Nucleus accumbens (tissue), 56 donors: ENCODE results near the gene PDLIM5.
"Not testable (repeated sequence)": the region's sequence is repeated elsewhere in the genome, so short reads cannot be mapped to it uniquely, and the experiment has no call there.

Experiments used
- DNase-seq, 56 donors: peaks; one replicate each; lab custom pipeline; 2025; lab: John Stamatoyannopoulos, UW

PDLIM5 gene

GRCh38 chr4:94583914-94584641 is 132.3 kb downstream of the PDLIM5 start:
- no peak for DNase-seq

DNA sequence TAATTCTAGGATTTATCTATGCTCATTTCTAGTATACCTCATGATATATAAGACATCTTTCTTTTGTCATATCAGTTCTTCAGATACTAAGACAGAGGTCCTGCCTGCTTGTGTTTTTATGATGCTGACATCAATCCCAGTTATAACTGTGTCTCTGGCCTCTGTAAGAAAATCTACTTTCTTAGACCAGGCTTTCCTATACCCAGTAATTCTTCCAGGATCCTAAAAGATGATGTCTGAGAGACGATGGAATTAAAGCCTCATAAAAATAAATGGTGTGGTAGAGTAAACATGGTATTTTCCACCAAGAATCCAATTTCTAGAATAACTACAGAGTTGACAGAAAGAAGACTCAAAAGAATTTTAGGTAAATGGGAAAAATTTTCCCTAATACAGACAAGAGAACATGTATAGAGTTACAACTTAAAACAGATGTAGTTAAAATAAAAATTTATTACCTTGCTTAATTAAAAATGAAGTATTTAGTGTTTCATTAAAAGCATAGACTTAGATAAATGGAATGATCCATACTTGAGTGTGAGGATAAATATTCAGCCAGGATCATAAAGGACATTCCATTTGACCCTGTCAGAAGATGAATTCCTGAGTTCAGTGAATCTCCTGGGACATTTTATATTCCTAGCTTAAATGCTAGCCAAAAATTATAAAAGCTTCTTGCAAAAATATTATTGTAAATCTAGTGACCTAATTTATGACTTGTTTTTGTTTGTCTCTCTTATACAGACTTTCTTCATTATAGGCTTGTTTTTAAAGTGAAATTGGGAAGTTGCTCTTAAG is 137.4 kb downstream of the PDLIM5 start:
- DNase-seq: no peak

GRCh38 chr4:94590493-94590892 is 138.8 kb downstream of the PDLIM5 start:
- DNase-seq: peak in 1 of 56 donors; percentile 1

GRCh38 chr4:94591289-94591688 is 139.5 kb downstream of the PDLIM5 start:
- no peak for DNase-seq

GRCh38 chr4:94595013-94595412 is 143.3 kb downstream of the PDLIM5 start:
- no peak for DNase-seq

GRCh38 chr4:94595880-94596483 is 144.2 kb downstream of the PDLIM5 start:
- DNase-seq: no peak

DNA sequence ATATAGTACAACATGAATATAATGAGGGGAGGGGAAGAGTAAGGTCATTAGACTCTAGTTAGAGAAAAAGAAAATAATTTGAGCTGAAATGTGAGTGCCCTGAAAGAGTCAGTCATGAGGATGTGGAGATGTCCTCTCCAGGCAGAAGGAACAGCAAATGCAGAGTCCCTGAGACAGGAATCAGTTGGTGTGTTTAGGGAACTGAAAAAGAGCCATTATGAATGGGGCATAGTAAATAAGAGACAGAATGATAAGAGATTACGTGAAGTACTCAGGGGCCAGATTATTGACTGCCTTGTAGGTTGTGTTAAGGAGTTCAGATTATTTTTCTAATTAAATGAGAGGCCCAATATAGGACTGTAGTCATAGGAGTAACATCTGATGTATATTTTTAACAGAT is 147.0 kb downstream of the PDLIM5 start:
- DNase-seq: no peak

GRCh38 chr4:94603170-94603747 is 151.5 kb downstream of the PDLIM5 start:
- peak in 1 of 56 donors; percentile 10 for DNase-seq

- no peak for DNase-seq
Measured at GRCh38 chr4:94605241-94605805, 153.6 kb downstream of the PDLIM5 start.

DNA sequence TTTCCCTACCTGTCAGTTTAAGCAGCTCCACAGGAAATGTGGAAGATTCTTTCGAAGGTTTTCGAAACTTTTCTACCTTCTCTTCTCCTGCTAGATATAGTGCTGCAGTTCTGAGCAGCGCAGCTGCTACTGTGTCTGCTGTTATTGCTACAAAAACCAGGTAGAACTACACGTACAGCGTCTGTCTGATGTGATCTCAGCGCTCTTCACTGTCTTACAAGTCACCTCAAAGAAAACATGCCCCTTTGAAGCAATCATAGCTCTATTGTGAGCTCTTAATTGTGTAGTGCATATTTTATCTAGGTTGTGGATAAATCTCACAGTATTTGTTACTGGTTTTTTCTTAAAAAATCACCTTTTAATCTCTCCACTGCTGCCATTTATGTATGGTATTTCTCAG is 158.4 kb downstream of the PDLIM5 start:
- no peak for DNase-seq

DNA sequence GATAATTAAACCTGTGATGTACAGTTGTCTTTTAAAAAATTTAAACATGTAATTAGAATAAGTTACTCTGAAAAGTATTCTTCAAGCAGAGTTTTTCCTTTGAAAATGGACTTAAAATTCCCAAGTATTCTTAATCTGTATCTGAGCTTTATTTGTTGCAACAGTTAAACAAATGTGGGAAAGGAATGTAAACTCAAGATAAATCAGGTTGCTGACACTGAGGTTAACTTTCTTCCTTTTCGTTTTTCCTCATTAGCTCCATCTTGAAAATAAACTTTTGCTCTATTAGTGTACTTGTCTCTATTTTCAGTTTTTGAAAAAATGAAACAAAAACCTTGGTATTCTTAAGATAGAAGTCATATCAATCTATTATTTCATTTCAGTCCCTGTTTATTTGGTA is 161.5 kb downstream of the PDLIM5 start:
- DNase-seq: no peak

DNA sequence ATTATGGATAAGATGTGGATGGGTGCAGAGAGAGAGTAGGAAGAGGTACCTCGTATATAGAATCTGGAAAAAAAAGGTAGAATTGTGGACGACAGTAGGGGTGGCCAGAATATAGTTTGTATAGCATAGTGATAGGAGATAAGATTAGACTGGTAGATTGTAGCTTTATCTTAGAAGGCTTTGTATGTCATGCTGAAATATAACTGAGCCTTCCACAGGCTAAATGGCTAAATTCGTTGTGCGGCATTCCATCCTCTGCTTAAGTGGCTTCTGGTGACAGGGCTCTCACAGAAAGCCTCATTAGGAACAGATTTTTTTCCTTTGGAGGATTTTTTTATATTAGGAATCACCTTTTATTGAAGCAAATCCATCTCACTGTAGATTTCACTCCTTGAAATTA is 163.7 kb downstream of the PDLIM5 start:
- no peak for DNase-seq

- DNase-seq: peak in 1 of 56 donors; percentile 3
Measured at GRCh38 chr4:94621491-94622080, 169.8 kb downstream of the PDLIM5 start.

- DNase-seq: peak in 1 of 56 donors; percentile 10
Measured at GRCh38 chr4:94623126-94623911, 171.6 kb downstream of the PDLIM5 start.

DNA sequence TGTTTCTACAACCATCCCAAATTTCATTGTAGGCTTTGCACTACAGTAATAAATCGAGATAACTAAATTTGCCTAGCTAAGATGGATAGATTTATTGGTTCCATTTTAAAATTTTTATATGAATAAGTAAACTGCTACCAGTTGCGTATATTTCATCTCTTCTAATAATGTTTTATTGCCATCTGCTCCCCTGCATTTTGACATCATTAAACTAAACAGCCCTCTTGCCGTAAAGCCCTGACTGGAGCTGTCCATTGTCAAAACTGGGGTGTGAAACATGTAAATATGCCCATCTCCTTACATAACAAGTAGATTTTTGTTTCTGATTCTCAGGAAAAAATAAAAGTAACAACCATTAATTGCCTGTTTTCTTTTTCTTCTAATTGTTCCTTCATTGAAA is 175.2 kb downstream of the PDLIM5 start:
- no peak for DNase-seq

DNA sequence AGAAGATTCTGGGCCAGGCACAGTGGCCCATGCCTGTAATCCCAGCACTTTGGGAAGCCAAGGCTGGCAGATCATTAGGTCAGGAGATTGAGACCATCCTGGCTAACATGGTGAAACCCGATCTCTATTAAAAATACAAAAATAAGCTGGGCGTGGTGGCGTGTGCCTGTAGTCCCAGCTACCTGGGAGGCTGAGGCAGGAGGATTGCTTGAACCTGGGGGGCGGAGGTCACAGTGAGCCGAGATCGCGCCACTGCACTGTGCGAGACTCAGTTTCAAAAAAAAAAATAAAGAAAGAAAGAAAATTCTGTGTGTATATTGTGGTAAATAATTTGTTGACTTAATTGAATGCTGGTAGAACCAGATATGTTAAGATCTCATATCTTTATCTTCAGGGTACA is 177.3 kb downstream of the PDLIM5 start:
- not testable (repeated sequence) for DNase-seq

- no peak for DNase-seq
Measured at GRCh38 chr4:94629837-94630236, 178.1 kb downstream of the PDLIM5 start.

DNA sequence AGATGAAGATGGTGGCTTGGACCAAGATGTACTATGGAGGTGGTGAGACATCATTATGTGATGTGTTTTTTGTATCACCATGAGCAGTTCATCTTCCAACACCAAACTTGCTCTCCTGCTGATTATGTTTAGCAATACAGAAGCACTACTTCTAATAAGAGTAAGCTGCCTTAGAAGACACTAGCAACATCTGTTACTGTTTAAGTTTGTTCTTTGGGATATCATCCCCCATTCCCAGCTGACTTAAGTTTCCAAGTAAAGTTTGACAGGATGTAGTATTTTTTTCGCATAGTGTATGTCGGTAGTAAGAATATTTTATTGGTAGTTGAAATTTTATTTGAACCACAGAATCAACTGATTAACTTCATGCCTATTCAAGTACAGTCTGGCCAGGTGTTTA is 182.5 kb downstream of the PDLIM5 start:
- no peak for DNase-seq

GRCh38 chr4:94635177-94635576 is 183.4 kb downstream of the PDLIM5 start:
- DNase-seq: no peak

DNA sequence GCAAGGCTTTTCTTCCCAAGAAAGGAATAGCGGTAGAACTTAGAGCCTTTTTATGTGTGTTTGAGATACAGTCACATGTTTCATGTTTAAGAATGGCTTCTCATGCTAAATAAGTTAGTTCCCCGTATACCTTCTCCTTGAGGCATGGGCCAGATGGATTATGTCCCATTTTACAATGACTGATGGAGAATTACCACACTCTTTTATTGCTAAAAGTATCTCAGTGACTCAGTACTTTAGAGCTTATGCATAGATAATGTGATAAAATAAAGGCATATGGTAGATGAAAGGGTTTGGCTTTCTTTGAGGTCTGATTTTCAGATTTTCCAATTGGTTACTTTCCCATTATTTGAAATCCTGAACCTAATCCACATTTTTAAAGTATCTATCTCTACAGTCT is 184.3 kb downstream of the PDLIM5 start:
- DNase-seq: no peak
